CD8-positive, alpha-beta memory T cell (primary cell): Measurements from ENCODE around the gene VTI1A. TPM values are rescaled to one million over a fixed set of nuclear protein-coding genes. Genes with fewer than 3 reads are reported as not detected.
"Not testable (repeated sequence)": the region's sequence is repeated elsewhere in the genome, so short reads cannot be mapped to it uniquely, and the experiment has no call there.

ENCODE experiments used
- CTCF ChIA-PET: fragments of 350-600 bp; sonication (Branson Sonifier 250); formaldehyde crosslinking; loops from one replicate; lab custom pipeline; 2021; ENCODE audit warnings: antibody characterized with exemption; lab: Charles Lee
- POLR2A ChIA-PET: fragments of 350-600 bp; sonication (Branson Sonifier 250); formaldehyde crosslinking; loops from one replicate; lab custom pipeline; 2021; ENCODE audit warnings: antibody characterized with exemption; lab: Charles Lee
- DNase-seq, 5 donors: peaks; one replicate each; pipeline versions ENCODE4 v3.0.0 to v3.0.0-alpha.2; 2020 to 2022; ENCODE audit warnings: mixed read lengths in 1 of 5
- H3K27ac ChIP-seq: one replicate; pipeline ENCODE4 v1.7.0; 2013; ENCODE audit warnings: low read depth, mild to moderate bottlenecking, low read length, moderate library complexity
- H3K27me3 ChIP-seq: 2 replicates; pipeline ENCODE4 v1.7.0; 2013; ENCODE audit warnings: low read length, mild to moderate bottlenecking; ENCODE audit not compliant: insufficient read depth, poor library complexity, severe bottlenecking
- H3K36me3 ChIP-seq: 2 replicates; pipeline ENCODE4 v1.7.0; 2013; ENCODE audit warnings: mild to moderate bottlenecking, low read length, moderate library complexity; ENCODE audit not compliant: insufficient read depth
- H3K4me1 ChIP-seq: 2 replicates; pipeline ENCODE4 v1.7.0; 2013; ENCODE audit warnings: mild to moderate bottlenecking, low read length, moderate library complexity; ENCODE audit not compliant: insufficient read depth
- H3K4me3 ChIP-seq: 2 replicates; pipeline ENCODE4 v1.7.0; 2013; ENCODE audit warnings: mild to moderate bottlenecking, low read length
- H3K9me3 ChIP-seq: 2 replicates; pipeline ENCODE4 v1.7.0; 2013; ENCODE audit warnings: mild to moderate bottlenecking, low read length
- H3K27ac Mint-ChIP-seq, 8 donors: one replicate each; pipeline ENCODE4 v1.8.0; 2020 to 2021; ENCODE audit warnings: mixed read lengths in 8 of 8, mild to moderate bottlenecking in 6 of 8, inconsistent platforms in 3 of 8, moderate library complexity in 3 of 8
- H3K27me3 Mint-ChIP-seq, 2 donors: one replicate each; pipeline ENCODE4 v1.8.0; 2020 to 2021; ENCODE audit warnings: mixed read lengths in 2 of 2, mild to moderate bottlenecking in 1 of 2, moderate library complexity in 1 of 2
- H3K36me3 Mint-ChIP-seq, 3 donors: one replicate each; pipeline ENCODE4 v1.8.0; 2020 to 2021; ENCODE audit warnings: mixed read lengths in 3 of 3, inconsistent platforms in 1 of 3, mild to moderate bottlenecking in 1 of 3
- H3K4me1 Mint-ChIP-seq, 3 donors: one replicate each; pipeline ENCODE4 v1.8.0; 2020 to 2021; ENCODE audit warnings: mixed read lengths in 3 of 3, inconsistent platforms in 1 of 3, mild to moderate bottlenecking in 1 of 3
- H3K4me3 Mint-ChIP-seq, 7 donors: one replicate each; pipeline ENCODE4 v1.8.0; 2020 to 2021; ENCODE audit warnings: mixed read lengths in 7 of 7, mild to moderate bottlenecking in 6 of 7, moderate library complexity in 4 of 7, inconsistent platforms in 2 of 7
- H3K9me3 Mint-ChIP-seq, 5 donors: one replicate each; pipeline ENCODE4 v1.8.0; 2020 to 2022; ENCODE audit warnings: mixed read lengths in 5 of 5, mild to moderate bottlenecking in 3 of 5, moderate library complexity in 2 of 5, inconsistent platforms in 1 of 5
- polyA plus RNA-seq: library from polyadenylated mRNA; unstranded; fragments of 300-500 nt; fragmentation: Illumina TruSeq; gene quantifications from one replicate; pipeline ENCODE4 v1.2.3, GENCODE V29; 2021
- total RNA-seq, 2 experiments: library from RNA; stranded (reverse); gene quantifications; one replicate each; pipeline ENCODE4 v1.2.3, GENCODE V29; 2021

Gene VTI1A
- total and polyA plus RNA-seq, 3 experiments from 2014 or later = 28.1 to 40.1 (median 38.2) TPM

DNA sequence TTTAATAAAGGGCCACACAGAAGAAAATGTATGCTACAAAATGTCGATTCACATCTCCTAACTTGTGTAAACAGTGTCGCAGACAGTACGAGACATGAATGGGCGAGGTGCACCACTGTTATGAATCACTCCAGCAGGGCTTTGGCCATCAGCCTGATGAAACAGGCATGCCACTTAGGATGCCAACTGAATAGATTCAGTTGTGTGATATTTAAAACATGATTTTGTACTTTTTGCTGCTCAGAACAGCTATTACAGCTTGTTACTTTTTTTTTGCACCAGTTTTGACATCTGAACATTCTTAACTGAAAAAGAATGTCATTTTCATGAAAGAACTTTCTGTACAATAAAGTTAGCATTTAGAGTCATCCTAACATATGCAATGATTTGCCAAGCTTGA lies 138.1 kb downstream of the VTI1A start:
- Mint-ChIP-seq H3K27me3 (no peaks in the 10 kb centered on the region), H3K4me1 (no peaks in the 10 kb centered on the region), H3K9me3 (no peaks in the 10 kb centered on the region), H3K4me3 (no peak overlapping the region), H3K36me3 (peaks cover 0 to 25% (median 15%) of the 10 kb centered on the region in 3 donors), H3K27ac (no peak overlapping the region)
- Histone ChIP-seq H3K4me1 (no peaks in the 10 kb centered on the region), H3K4me3 (no peak overlapping the region), H3K36me3 (no peaks in the 10 kb centered on the region), H3K9me3 (no peaks in the 10 kb centered on the region), H3K27ac (no peak overlapping the region), H3K27me3 (no peaks in the 10 kb centered on the region)
- DNase-seq = no peak
- ChIA-PET POLR2A (no interaction called here), CTCF (no interaction called here)

DNA sequence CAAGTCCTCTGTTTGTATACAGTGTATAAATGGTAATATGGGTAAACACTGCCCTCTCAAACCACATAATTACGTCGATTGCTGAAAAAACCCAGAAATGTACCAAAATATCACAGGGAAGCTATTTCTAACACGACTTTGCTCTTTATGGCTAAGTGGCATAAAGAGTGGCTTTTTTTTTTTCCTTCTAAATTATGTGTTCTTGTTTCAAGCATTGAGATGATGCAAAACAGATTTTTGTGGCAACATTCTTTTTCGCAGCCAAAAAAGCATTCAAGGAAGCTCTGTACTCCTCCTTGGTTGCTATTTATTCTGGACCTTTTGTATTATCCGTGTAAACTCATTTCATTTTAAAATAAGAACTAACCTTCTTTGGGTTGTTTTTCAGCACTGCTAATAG lies 138.9 kb downstream of the VTI1A start:
- Mint-ChIP-seq H3K9me3 (no peaks in the 10 kb centered on the region), H3K4me1 (no peaks in the 10 kb centered on the region)
- POLR2A ChIA-PET = interaction anchor here (0.7 kb wide), 1 partner anchor 149 kb away, joined by 13 read pairs; no protein-coding TSS in a partner anchor

DNA sequence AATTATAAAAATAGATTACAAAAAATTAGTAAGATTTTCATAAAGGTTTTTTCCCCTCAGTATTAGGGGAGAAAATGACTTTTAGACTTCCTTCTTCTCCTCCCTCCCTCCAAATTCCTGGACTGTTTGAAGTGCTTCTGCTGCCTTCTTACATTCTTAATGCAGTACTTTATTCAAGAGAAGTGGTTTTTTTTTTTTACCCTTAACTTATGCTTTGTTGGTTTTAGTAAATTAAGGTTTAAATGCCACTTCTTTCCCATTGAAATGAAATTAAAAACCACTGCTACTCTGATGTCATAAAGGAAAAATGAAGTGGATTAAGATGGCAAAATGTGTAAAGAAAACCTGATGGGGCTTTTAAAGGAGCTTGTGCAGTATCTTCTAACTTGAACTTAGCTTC lies 140.7 kb downstream of the VTI1A start:
- Histone ChIP-seq H3K27ac (no peak overlapping the region), H3K4me3 (no peak overlapping the region), H3K27me3 (no peaks in the 10 kb centered on the region), H3K9me3 (no peaks in the 10 kb centered on the region), H3K36me3 (no peaks in the 10 kb centered on the region), H3K4me1 (no peaks in the 10 kb centered on the region)
- Mint-ChIP-seq H3K27ac (no peak overlapping the region), H3K4me3 (no peak overlapping the region), H3K4me1 (no peaks in the 10 kb centered on the region), H3K9me3 (no peaks in the 10 kb centered on the region), H3K36me3 (peaks cover 12 to 33% (median 18%) of the 10 kb centered on the region in 3 donors), H3K27me3 (no peaks in the 10 kb centered on the region)
- DNase-seq = no peak
- POLR2A ChIA-PET = no interaction called here
- CTCF ChIA-PET = no interaction called here

More for the DNA sequence above, 138.9 kb downstream of the VTI1A start:
- Mint-ChIP-seq H3K27ac (no peak overlapping the region), H3K27me3 (no peaks in the 10 kb centered on the region), H3K4me3 (no peak overlapping the region), H3K36me3 (peaks cover 0 to 22% (median 16%) of the 10 kb centered on the region in 3 donors)
- no peak overlapping the region for H3K27ac ChIP-seq
- no peak overlapping the region for H3K4me3 ChIP-seq
- H3K4me1 ChIP-seq = no peaks in the 10 kb centered on the region
- CTCF ChIA-PET = no interaction called here
- H3K9me3 ChIP-seq = no peaks in the 10 kb centered on the region
- H3K36me3 ChIP-seq = no peaks in the 10 kb centered on the region
- H3K27me3 ChIP-seq = no peaks in the 10 kb centered on the region
- no peak for DNase-seq

DNA sequence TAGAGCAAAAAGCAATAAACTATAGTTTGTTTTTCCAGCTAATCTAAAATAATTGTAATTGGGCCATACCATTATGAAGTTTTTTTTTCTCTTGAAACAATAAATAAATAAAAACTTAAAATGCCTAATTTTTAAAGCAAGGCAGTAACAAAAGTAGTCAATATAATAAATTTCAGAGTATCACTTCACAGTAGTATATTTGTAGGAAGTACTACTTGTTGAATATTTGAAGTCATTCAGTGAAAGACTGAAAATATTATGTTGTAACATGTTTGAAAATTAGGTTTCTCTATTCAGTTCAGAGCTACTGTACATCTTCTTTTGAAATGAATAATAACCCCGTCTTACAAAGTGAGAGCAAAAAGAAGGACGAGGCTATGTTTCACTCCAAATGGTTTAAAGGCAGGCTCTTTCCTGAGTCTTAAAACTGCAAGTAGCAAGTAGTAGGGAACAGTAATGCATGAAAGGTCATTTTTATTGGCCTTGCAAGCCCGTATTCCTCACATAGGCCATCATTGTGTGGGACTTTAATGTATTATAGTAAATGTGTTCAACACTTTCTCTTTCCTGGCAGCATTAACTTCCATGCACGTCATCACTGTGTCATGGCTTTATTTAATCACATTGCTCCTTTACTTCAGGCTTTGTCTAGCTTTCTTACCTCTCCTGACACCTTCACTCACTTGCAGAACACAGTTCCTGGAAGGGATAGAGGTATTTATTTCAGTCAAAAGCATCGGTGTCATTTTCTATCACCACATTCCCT lies 141.4 kb downstream of the VTI1A start:
- no peaks in the 10 kb centered on the region for H3K36me3 ChIP-seq
- no peaks in the 10 kb centered on the region for H3K4me1 ChIP-seq
- CTCF ChIA-PET = no interaction called here
- no peak for DNase-seq
- H3K27me3 ChIP-seq = no peaks in the 10 kb centered on the region
- Mint-ChIP-seq H3K4me1 (no peaks in the 10 kb centered on the region), H3K27ac (no peak overlapping the region), H3K27me3 (no peaks in the 10 kb centered on the region), H3K4me3 (no peak overlapping the region), H3K9me3 (no peaks in the 10 kb centered on the region), H3K36me3 (peaks cover 16 to 31% (median 19%) of the 10 kb centered on the region in 3 donors)
- POLR2A ChIA-PET = no interaction called here
- no peaks in the 10 kb centered on the region for H3K9me3 ChIP-seq
- no peak overlapping the region for H3K4me3 ChIP-seq
- no peak overlapping the region for H3K27ac ChIP-seq

DNA sequence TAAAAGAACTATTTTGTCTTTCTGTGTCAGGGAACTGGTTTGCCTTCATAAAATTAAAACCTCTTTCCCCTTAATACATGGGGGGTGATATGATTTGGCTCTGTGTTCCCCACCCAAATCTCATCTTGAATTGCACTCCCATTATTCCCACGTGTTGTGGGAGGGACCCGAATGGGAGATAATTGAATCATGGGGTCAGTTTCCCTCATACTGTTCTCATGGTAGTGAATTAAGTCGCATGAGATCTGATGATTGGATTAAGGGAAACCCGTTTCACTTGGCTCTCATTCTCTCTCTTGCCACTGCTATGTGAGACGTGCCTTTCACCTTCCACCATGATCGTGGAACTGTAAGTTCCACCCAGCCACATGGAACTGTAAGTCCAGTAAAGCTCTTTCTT lies 142.1 kb downstream of the VTI1A start:
- no peak for DNase-seq
- no peaks in the 10 kb centered on the region for H3K27me3 Mint-ChIP-seq
- ChIA-PET POLR2A (no interaction called here), CTCF (no interaction called here)
- no peaks in the 10 kb centered on the region for H3K9me3 Mint-ChIP-seq
- no peak overlapping the region for H3K4me3 Mint-ChIP-seq
- no peaks in the 10 kb centered on the region for H3K4me1 ChIP-seq
- no peaks in the 10 kb centered on the region for H3K36me3 ChIP-seq
- H3K9me3 ChIP-seq = no peaks in the 10 kb centered on the region
- H3K36me3 Mint-ChIP-seq = peaks cover 14 to 30% (median 20%) of the 10 kb centered on the region in 3 donors
- H3K4me1 Mint-ChIP-seq = no peaks in the 10 kb centered on the region
- H3K27ac Mint-ChIP-seq = peak overlapping the region in 1 of 8 donors; percentile 51
- H3K4me3 ChIP-seq = no peak overlapping the region
- H3K27ac ChIP-seq = no peak overlapping the region
- H3K27me3 ChIP-seq = no peaks in the 10 kb centered on the region

DNA sequence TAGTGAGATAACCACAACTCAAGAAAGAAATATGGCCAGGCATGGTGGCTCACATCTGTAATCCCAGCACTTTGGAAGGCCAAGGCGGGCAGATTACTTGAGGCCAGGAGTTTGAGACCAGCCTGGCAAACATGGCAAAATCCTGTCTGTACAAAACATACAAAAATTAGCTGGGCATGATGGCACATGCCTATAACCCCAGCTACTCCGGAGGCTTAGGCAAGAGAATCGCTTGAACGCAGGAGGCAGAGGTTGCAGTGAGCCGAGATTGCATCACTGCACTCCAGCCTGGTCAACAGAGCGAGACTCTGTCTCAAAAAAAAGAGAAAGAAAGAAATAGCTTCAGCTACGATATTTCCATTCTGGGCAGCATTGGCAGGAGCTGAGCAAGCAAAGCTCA lies 143.8 kb downstream of the VTI1A start:
- H3K4me1 ChIP-seq, H3K36me3 ChIP-seq, POLR2A ChIA-PET, H3K27me3 Mint-ChIP-seq, H3K4me1 Mint-ChIP-seq, H3K27ac Mint-ChIP-seq, H3K4me3 Mint-ChIP-seq, H3K27ac ChIP-seq, H3K27me3 ChIP-seq, H3K9me3 Mint-ChIP-seq, CTCF ChIA-PET, H3K9me3 ChIP-seq, DNase-seq, H3K4me3 ChIP-seq: not testable (repeated sequence)
- H3K36me3 Mint-ChIP-seq = peaks cover 11 to 23% (median 20%) of the 10 kb centered on the region in 3 donors

DNA sequence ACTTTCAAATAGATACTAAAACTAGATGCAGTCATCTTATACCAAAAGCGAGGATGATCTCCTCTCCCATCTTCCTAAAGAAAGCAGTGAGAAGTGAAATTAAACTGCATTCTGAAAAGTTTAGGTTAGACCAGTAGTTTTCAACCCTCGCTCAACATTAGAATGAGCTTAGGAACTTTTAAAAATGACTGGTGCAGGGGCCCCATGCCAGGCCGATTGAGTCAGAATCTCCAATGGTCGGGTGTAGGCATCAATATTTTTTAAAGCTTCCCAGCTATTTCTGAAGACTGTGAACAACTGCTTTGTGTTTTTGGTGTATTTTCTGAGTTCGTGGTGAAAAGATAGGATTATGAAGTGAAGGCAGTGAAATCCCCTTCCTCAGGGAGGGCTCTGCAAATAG lies 146.0 kb downstream of the VTI1A start:
- Mint-ChIP-seq H3K27ac (no peak overlapping the region), H3K36me3 (peaks cover 9 to 28% (median 20%) of the 10 kb centered on the region in 3 donors), H3K9me3 (no peaks in the 10 kb centered on the region), H3K4me1 (no peaks in the 10 kb centered on the region), H3K27me3 (no peaks in the 10 kb centered on the region), H3K4me3 (no peak overlapping the region)
- CTCF ChIA-PET = no interaction called here
- POLR2A ChIA-PET = no interaction called here
- no peak overlapping the region for H3K27ac ChIP-seq
- H3K4me1 ChIP-seq = no peaks in the 10 kb centered on the region
- no peak for DNase-seq
- H3K9me3 ChIP-seq = no peaks in the 10 kb centered on the region
- H3K27me3 ChIP-seq = no peaks in the 10 kb centered on the region
- no peak overlapping the region for H3K4me3 ChIP-seq
- no peaks in the 10 kb centered on the region for H3K36me3 ChIP-seq

DNA sequence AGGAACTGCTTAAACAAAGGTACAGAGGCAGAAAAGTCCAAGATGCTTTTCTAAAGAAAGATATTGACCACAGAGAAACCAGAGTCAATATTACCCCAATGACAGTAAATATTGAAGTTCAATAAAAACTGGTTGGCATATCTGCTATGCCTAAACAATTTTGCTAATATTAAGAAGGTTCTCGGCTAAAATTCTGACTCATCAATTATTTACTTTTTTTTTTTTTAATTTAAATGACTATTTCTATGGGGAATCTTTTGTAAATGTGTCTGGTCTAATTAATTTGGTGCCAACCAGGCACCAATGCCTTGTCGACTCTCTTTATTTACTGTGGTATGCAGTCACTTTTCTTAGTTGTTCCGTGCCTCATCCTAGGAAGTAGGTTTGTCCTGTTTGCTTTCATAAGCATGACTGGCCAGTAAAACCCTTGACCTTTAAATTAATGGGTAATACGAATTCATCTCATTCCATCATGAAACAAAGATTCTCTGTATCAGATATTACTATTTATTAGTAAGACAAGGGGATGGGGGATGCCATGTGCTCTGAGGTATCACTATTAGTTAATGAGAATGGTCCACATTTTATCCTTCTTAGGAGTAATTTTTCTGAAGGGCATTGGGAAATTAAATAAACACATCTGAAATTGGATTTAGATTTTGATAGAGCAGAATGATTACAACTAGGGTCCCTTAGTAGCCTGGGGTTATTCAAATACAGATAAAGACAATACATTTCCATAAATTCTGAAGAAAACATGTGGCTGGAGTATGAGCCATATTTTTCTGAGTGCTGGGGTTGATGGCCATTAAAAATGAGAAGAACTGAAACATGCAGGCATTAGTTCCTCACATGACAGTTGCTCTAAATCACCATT lies 154.4 kb downstream of the VTI1A start:
- H3K36me3 Mint-ChIP-seq = peaks cover 15 to 16% (median 16%) of the 10 kb centered on the region in 3 donors
- H3K27me3 ChIP-seq = no peaks in the 10 kb centered on the region
- POLR2A ChIA-PET = no interaction called here

More for the DNA sequence above, 154.4 kb downstream of the VTI1A start:
- H3K4me1 Mint-ChIP-seq = peaks cover 4 to 6% (median 5%) of the 10 kb centered on the region in 3 donors
- Histone ChIP-seq H3K4me1 (no peaks in the 10 kb centered on the region), H3K4me3 (no peak overlapping the region), H3K36me3 (no peaks in the 10 kb centered on the region), H3K27ac (no peak overlapping the region), H3K9me3 (no peaks in the 10 kb centered on the region)
- CTCF ChIA-PET = no interaction called here
- peak overlapping the region in 2 of 8 donors; percentile 4 to 43 for H3K27ac Mint-ChIP-seq
- DNase-seq = no peak
- no peaks in the 10 kb centered on the region for H3K9me3 Mint-ChIP-seq
- H3K4me3 Mint-ChIP-seq = no peak overlapping the region
- peaks cover 0 to 2% of the 10 kb centered on the region in 2 donors for H3K27me3 Mint-ChIP-seq
